ENCODE measurements around the gene MTA1. TPM values are rescaled to one million over a fixed set of nuclear protein-coding genes. Genes with fewer than 3 reads are reported as not detected.

MTA1 gene
- total and polyA plus RNA-seq, 4 donors, result 3.7 to 28.1 (median 21.0) TPM

GRCh38 chr14:105445901-105446845 lies 26.5 kb downstream of the MTA1 start:
- no peak for TF ChIP-seq SP1 (IDR thresholded peaks at IDR 0.05)
- TF ChIP-seq JUND (IDR thresholded peaks at IDR 0.05), result no peak
- no peak for TF ChIP-seq MAX (IDR thresholded peaks at IDR 0.05)
- TF ChIP-seq NR2F2 (IDR thresholded peaks at IDR 0.05), result no peak
- no peak for TF ChIP-seq FOXA2 (IDR thresholded peaks at IDR 0.05)
- TF ChIP-seq ATF3 (IDR thresholded peaks at IDR 0.05), result no peak
- TF ChIP-seq RXRA (IDR thresholded peaks at IDR 0.05), result no peak
- no peak for TF ChIP-seq GABPA (IDR thresholded peaks at IDR 0.05 in 1 of 2, conservative IDR thresholded peaks at IDR 0.05 in 1 of 2)
- TF ChIP-seq RAD21 (IDR thresholded peaks at IDR 0.05), result no peak
- no peak for TF ChIP-seq EGR1 (IDR thresholded peaks at IDR 0.05; ENCODE audit: low read depth in 2 of 2)
- no peak for TF ChIP-seq HNF4A (conservative IDR thresholded peaks at IDR 0.05)
- TF ChIP-seq CTCF (IDR thresholded peaks at IDR 0.05; ENCODE audit: low read depth, low read length, missing input control), result no peak
- no peak for TF ChIP-seq YY1 (IDR thresholded peaks at IDR 0.05)
- no peak for TF ChIP-seq FOXA1 (IDR thresholded peaks at IDR 0.05)
- no peak for TF ChIP-seq TAF1 (conservative IDR thresholded peaks at IDR 0.05)
- no peak for TF ChIP-seq REST (IDR thresholded peaks at IDR 0.05)
- Histone ChIP-seq H3K27ac (ENCODE audit: low read depth in 1 of 2, low read length in 2 of 2) (no peak overlapping the region), H3K9ac (ENCODE audit: low read depth in 1 of 2, low read length in 2 of 2) (no peak overlapping the region), H3K9me3 (ENCODE audit: control insufficient read depth in 4 of 4, low read length in 3 of 4) (no peaks in the 10 kb centered on the region), H3K27me3 (ENCODE audit: control insufficient read depth in 4 of 4, insufficient read depth in 4 of 4, low read length in 3 of 4) (no peaks in the 10 kb centered on the region), H3K4me1 (ENCODE audit: control insufficient read depth in 4 of 4, insufficient read depth in 4 of 4, low read length in 3 of 4) (no peaks in the 10 kb centered on the region), H3K36me3 (ENCODE audit: control insufficient read depth in 4 of 4, insufficient read depth in 3 of 4, low read depth in 1 of 4, low read length in 3 of 4) (peaks cover 0 to 9% (median 2%) of the 10 kb centered on the region in 4 donors), H3K4me3 (ENCODE audit: low read depth in 1 of 3, low read length in 3 of 3) (no peak overlapping the region)
- 92% methylated on average over 26 of the region's 26 CpGs for WGBS
- DNase-seq (ENCODE audit: low spot score), result no peak

GRCh38 chr14:105446971-105447370 lies 27.3 kb downstream of the MTA1 start:
- H3K27ac ChIP-seq (ENCODE audit: low read depth in 1 of 2, low read length in 2 of 2), result no peak overlapping the region
- no peak overlapping the region for H3K4me3 ChIP-seq (ENCODE audit: low read depth in 1 of 3, low read length in 3 of 3)
- no peak overlapping the region for H3K9ac ChIP-seq (ENCODE audit: low read depth in 1 of 2, low read length in 2 of 2)
- no peaks in the 10 kb centered on the region for H3K9me3 ChIP-seq (ENCODE audit: control insufficient read depth in 4 of 4, low read length in 3 of 4)
- WGBS, result 84% methylated on average over 14 of the region's 14 CpGs
- H3K27me3 ChIP-seq (ENCODE audit: control insufficient read depth in 4 of 4, insufficient read depth in 4 of 4, low read length in 3 of 4), result no peaks in the 10 kb centered on the region
- H3K36me3 ChIP-seq (ENCODE audit: control insufficient read depth in 4 of 4, insufficient read depth in 3 of 4, low read depth in 1 of 4, low read length in 3 of 4), result peaks cover 0 to 9% (median 3%) of the 10 kb centered on the region in 4 donors
- H3K4me1 ChIP-seq (ENCODE audit: control insufficient read depth in 4 of 4, insufficient read depth in 4 of 4, low read length in 3 of 4), result no peaks in the 10 kb centered on the region
- no peak for DNase-seq (ENCODE audit: low spot score)
- no peak for TF ChIP-seq FOXA2 (IDR thresholded peaks at IDR 0.05)
- no peak for TF ChIP-seq REST (IDR thresholded peaks at IDR 0.05)
- TF ChIP-seq FOXA1 (IDR thresholded peaks at IDR 0.05), result no peak
- TF ChIP-seq HNF4G (IDR thresholded peaks at IDR 0.05), result no peak
- no peak for TF ChIP-seq YY1 (IDR thresholded peaks at IDR 0.05)
- no peak for TF ChIP-seq GABPA (IDR thresholded peaks at IDR 0.05 in 1 of 2, conservative IDR thresholded peaks at IDR 0.05 in 1 of 2)
- TF ChIP-seq JUND (IDR thresholded peaks at IDR 0.05), result no peak
- TF ChIP-seq MAX (IDR thresholded peaks at IDR 0.05), result no peak
- TF ChIP-seq TAF1 (conservative IDR thresholded peaks at IDR 0.05), result no peak
- no peak for TF ChIP-seq HNF4A (conservative IDR thresholded peaks at IDR 0.05)
- no peak for TF ChIP-seq EGR1 (IDR thresholded peaks at IDR 0.05; ENCODE audit: low read depth in 2 of 2)
- TF ChIP-seq ATF3 (IDR thresholded peaks at IDR 0.05), result no peak
- no peak for TF ChIP-seq RAD21 (IDR thresholded peaks at IDR 0.05)
- TF ChIP-seq SP1 (IDR thresholded peaks at IDR 0.05), result no peak
